GM21723 (cell line): ENCODE data around the gene CLDN3.
A peak's percentile ranks its signal among the peaks of the same experiment; 100 is the strongest.

Experiments
- ATAC-seq: cut with Tn5 transposase; IDR thresholded peaks from one replicate; pipeline ENCODE4 v1.9.1; 2021; ENCODE audit warnings: mild to moderate bottlenecking, moderate library complexity; ENCODE audit not compliant: unreplicated experiment

CLDN3 gene

GRCh38 chr7:73773700-73774517 is 3.8 kb upstream of the CLDN3 start:
- no peak for ATAC-seq

- ATAC-seq = no peak
Observed at GRCh38 chr7:73770860-73771670, 995 bp upstream of the CLDN3 start.

- ATAC-seq = no peak
Observed at GRCh38 chr7:73769481-73770001, 529 bp downstream of the CLDN3 start.

- no peak for ATAC-seq
Observed at GRCh38 chr7:73768641-73769480, 1.2 kb downstream of the CLDN3 start.

GRCh38 chr7:73766556-73767229 is 3.4 kb downstream of the CLDN3 start:
- no peak for ATAC-seq

- ATAC-seq = no peak
Observed at GRCh38 chr7:73762659-73762999, 7.4 kb downstream of the CLDN3 start.

GRCh38 chr7:73761854-73762658 is 8.0 kb downstream of the CLDN3 start:
- ATAC-seq = no peak

- ATAC-seq = no peak
Observed at GRCh38 chr7:73758581-73759138, 11.4 kb downstream of the CLDN3 start.

- no peak for ATAC-seq
Observed at GRCh38 chr7:73749931-73750776, 19.9 kb downstream of the CLDN3 start.

GRCh38 chr7:73746378-73746777 is 23.7 kb downstream of the CLDN3 start:
- no peak for ATAC-seq

GRCh38 chr7:73742753-73743641 is 27.1 kb downstream of the CLDN3 start:
- ATAC-seq = no peak

- ATAC-seq = no peak
Observed at GRCh38 chr7:73742338-73742752, 27.7 kb downstream of the CLDN3 start.

- ATAC-seq = no peak
Observed at GRCh38 chr7:73741600-73741999, 28.5 kb downstream of the CLDN3 start.

GRCh38 chr7:73740771-73741170 is 29.3 kb downstream of the CLDN3 start:
- no peak for ATAC-seq

GRCh38 chr7:73740212-73740611 is 29.9 kb downstream of the CLDN3 start:
- ATAC-seq = no peak

GRCh38 chr7:73739387-73739767 is 30.7 kb downstream of the CLDN3 start:
- ATAC-seq = no peak

- peak; percentile 76 for ATAC-seq
Observed at GRCh38 chr7:73738612-73739386, 31.3 kb downstream of the CLDN3 start, which contains the start of gene ABHD11. Gene ABHD11 (minus strand): TSS chr7:73738802. CDS start chr7:73738770, 32 bp downstream.
